Keratinocyte (primary cell): ENCODE measurements around the gene ZNF839.

Source experiments
- EZH2 ChIP-seq: IDR thresholded peaks from one replicate; pipeline ENCODE4 v1.6.1; 2012; ENCODE audit warnings: inconsistent platforms, mild to moderate bottlenecking, low read length, moderate library complexity
- TF ChIP-seq, protein P1 (sequence below), 3 experiments: IDR thresholded peaks in 1 of 3; conservative IDR thresholded peaks in 1 of 3; optimal IDR thresholded peaks in 1 of 3; 2 replicates in 2 of 3; 3 replicates in 1 of 3; pipeline versions ENCODE3 to v1.5.1; 2011; ENCODE audit warnings: low read length in 3 of 3, mild to moderate bottlenecking in 3 of 3, moderate library complexity in 2 of 3, control low read depth in 1 of 3, inconsistent platforms in 1 of 3; ENCODE audit not compliant: insufficient read depth in 2 of 3; ENCODE audit errors: extremely low read depth in 1 of 3

DNA sequence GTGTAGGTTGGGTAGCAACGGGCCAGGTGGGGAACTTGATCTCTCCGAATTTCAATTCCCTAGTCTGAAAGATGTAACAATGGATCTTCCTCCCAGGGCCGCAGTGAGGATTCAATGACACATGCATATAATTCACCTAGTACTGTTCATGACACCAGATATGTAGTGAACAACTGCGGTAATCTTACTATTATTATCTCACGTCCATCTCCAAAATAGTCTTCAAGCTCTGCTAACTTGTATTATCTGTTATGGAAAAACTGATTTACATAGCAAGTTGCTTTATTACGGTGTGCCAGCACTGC lies 41.0 kb upstream of the ZNF839 start:
- TF ChIP-seq, protein P1, sequence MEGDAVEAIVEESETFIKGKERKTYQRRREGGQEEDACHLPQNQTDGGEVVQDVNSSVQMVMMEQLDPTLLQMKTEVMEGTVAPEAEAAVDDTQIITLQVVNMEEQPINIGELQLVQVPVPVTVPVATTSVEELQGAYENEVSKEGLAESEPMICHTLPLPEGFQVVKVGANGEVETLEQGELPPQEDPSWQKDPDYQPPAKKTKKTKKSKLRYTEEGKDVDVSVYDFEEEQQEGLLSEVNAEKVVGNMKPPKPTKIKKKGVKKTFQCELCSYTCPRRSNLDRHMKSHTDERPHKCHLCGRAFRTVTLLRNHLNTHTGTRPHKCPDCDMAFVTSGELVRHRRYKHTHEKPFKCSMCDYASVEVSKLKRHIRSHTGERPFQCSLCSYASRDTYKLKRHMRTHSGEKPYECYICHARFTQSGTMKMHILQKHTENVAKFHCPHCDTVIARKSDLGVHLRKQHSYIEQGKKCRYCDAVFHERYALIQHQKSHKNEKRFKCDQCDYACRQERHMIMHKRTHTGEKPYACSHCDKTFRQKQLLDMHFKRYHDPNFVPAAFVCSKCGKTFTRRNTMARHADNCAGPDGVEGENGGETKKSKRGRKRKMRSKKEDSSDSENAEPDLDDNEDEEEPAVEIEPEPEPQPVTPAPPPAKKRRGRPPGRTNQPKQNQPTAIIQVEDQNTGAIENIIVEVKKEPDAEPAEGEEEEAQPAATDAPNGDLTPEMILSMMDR (optimal IDR thresholded peaks at IDR 0.05 in 1 of 3, IDR thresholded peaks at IDR 0.05 in 1 of 3, conservative IDR thresholded peaks at IDR 0.05 in 1 of 3; ENCODE audit: extremely low read depth in 1 of 3, insufficient read depth in 2 of 3, low read length in 3 of 3), result no peak
- TF ChIP-seq EZH2, result no peak
